GM18907 (cell line): ENCODE measurements around the gene CEP295NL.
"Not testable (repeated sequence)": the region's sequence is repeated elsewhere in the genome, so short reads cannot be mapped to it uniquely, and the experiment has no call there.

Experiments
- ATAC-seq: cut with Tn5 transposase; IDR thresholded peaks from one replicate; pipeline ENCODE4 v1.9.1; 2021; ENCODE audit warnings: mild to moderate bottlenecking, moderate library complexity; ENCODE audit not compliant: unreplicated experiment

The CEP295NL gene

DNA sequence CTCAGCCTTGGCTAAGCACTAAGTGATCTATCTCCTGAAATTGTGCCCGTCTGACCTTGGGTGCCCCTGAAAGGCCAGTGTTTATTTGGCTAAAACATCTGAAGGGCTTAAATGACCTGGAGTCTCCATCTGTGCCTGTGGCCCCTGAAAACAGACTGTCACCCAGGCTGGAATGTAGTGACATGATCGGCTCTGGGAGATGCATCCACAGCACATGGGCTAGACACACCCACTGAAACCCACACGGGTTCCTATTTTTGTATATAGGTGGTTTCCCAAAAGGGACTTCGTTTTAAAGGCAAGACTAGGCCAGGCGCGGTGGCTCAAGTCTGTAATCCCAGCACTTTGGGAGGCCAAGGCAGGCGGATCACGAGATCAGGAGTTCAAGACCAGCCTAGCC lies 13.5 kb downstream of the CEP295NL start:
- ATAC-seq = peak; percentile 63

DNA sequence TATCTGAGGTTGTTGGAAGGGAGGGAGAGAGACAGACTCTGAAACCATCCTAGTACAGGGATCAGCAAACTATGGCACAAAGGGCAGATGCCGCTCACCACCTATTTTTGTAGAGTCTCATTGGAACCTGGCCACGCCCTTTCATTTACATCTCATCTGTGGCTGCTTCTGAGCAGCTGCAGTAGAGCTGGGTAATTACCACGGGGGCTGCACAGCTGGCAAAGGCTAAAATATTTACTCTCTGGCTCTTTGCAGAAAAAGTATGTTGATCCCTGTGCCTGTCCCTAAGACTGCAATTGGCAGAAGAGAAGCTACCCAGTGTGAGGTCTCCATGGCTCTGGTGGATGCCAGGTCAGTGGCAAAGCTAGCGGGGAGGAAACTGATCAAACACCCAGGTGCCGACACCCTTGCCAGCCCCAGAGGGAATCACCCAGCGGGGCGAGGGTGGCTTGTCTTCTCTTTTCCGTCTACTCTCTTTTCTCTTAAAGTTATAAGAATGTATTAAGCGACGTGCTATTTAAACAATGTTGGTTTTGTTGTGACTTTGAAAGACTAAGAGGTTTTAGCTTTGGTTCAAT lies 14.0 kb downstream of the CEP295NL start:
- ATAC-seq = peak; percentile 11

DNA sequence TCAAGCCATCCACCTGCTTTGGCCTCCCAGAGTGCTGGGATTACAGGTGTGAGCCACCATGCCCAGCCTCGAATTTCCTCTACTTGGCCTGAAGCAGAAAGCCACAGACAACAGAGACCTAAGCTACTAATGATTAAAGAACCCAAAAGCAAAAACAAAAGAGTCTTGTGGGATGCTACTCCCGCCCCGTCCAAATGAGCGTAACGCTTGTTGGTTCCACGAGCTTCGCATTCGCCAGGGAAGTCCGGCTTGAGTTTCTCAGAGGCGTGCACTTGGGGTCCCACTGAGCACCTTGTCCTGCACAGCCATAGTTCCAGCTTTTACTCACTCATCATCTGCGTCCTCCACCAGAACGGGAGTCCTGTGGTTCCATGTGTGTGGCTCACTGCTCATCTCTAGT lies 16.0 kb downstream of the CEP295NL start:
- ATAC-seq = no peak

DNA sequence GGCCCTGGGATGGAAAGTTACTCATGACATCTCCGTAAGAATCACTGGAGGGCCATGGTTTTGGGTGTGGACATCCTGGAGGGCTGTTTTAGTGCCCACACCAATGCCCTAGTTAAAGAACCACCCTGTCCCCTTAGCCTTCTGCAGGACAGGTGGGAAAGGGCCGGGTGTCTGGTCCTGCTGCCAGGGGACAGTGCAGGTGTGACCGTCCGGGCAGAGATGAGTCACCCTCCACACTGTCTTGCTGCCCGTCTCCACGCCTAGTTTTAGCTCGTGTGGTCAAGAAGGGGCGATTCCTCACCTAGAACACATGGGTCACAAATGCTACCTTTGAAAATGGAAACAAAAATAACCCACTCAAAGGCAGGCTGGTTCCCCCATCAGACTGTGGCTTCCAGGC lies 17.0 kb downstream of the CEP295NL start:
- no peak for ATAC-seq

DNA sequence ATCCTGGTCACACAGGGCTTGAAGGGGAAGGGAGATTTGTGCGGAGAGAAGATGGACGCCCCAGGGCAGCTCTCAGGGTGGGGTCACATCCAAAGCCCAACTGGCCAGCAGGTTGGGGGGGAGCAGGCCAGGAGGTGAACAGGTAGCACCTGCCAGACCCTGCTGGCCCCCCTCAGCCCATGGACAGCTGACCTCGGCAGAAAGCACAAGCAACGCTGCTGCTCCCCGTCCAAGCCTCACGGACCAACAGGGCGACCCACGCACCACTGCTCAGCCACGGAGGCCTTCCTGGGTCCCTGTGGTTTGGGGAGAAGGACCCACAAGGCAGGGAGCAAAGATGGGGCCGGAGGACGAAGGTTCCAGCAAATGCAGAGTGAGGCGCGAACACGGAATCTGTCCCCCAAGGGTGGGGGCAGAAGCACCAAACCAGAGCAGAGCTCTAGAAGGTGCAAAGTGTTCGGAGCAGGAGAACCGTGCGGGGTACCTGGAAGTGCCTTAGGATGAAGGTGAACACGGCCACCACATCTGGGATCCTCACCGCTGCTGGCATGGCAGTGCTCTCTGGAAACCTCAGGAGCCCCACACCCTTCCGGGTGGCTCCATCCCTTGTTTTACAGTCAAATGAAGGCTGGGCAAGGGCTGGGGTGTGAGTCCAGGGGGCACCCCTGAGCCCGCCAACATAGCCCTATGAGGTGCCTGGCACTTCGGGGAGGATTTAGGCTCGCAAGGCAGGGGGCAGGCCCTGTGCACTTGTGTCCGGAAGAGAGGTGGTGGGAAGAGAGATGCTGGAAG lies 17.9 kb downstream of the CEP295NL start:
- ATAC-seq = no peak

DNA sequence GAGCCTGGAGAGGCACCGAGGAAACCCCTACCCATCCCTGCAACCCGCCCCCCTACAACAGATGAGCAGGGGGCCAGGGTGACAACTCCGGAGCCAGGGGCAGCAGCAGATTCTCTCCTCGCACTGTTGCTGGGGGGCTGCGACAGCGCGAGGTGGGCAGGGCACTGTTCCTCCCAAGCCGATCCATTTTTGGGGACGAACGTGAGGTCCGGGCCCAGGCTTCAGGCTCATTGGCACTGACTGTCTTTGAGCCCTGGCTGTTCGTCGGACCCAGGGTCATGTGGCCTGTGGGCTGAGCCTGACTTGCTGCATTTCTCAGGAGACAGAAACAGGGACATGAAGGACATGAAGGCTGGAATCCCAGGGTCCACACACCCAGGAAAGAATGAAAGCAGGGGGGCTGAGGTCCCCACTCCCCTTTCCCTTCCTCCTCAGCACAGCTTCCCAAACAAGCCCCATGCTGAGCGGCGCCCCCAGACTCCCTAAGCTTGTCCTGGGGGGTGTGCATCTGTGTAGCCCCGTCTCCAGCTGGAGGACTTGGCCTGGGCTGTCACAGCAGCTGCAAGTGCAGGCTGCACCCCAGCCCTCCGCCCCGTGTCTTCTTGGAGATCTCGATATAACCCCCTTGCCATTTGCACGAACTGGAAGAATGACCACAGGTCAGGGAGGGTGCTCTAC lies 18.7 kb downstream of the CEP295NL start:
- no peak for ATAC-seq

DNA sequence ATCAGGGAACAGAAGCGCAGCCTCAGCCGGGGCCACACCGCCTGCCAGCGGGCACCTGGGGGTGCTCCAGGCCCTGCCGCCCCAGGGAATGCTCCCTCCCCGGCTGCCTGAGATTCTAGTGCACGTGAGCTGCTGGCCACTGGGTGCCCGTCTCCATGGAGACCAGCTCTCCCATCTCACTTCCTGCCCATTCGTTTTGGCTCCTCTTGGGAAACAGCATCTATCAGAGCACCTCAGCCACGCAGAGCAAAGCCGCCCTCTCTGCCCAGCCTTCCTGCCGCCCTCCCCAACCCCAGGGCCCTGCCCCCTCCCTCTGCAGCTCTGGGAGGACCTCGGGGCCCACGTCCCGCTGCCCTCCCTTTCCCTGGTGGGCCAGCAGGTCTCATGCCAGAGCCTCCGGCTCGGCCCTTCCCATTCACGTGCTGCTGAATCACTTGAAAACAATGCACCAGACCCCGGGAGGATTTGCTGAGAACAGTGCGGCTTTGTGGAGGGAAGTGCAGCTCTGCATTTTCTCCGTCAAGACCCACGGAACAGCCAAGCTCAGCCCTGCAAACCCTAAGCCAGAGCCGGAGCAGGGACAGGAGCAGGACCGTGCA lies 19.4 kb downstream of the CEP295NL start:
- no peak for ATAC-seq

DNA sequence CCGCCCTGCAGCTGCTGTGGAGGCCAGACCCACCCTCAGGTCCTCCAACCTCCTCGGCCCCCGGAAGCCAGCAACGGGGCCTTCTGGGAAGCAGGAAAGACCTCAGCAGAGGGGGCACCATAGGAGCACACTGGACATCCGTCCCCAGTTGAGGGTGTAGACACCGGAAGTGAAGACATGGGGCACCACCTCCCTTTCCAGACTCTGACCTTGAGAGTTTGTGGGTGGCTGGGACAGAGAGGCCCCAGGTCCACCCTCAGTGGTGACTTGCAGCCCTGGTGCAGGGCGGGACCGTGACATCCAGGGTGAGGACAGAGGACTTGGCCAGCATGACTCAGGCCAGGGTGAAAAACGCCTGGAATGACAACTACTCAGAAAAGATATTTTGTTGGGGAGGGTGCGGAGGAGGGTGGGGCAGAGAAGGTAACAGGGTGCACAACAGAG lies 19.9 kb downstream of the CEP295NL start:
- no peak for ATAC-seq

DNA sequence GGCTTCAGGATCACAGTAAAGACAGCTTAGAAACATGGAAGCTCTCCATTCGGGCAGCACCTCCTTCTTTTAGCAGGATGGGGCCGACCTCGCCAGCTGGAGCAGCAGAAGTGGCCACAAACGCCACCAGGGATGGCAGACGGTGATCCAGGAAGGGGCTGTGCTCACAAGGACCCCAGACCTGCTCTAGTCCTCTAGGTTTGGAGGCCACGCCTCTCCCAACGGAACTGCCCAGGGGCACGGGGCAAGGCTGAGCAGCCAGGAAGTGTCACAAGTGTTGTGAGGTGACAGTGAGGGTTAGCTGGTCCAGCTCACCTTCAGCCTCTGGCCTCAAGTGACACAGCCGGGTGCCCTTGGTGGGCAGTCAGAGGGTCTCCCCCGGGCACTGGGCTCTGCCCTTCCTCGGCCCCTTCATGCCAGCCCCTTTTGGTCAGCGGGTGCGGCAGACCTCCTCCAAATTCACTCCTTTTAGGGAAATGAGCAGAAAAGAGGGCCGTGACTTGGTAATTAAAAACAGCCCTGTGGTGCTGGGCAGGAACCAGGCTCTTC lies 20.4 kb downstream of the CEP295NL start:
- no peak for ATAC-seq

DNA sequence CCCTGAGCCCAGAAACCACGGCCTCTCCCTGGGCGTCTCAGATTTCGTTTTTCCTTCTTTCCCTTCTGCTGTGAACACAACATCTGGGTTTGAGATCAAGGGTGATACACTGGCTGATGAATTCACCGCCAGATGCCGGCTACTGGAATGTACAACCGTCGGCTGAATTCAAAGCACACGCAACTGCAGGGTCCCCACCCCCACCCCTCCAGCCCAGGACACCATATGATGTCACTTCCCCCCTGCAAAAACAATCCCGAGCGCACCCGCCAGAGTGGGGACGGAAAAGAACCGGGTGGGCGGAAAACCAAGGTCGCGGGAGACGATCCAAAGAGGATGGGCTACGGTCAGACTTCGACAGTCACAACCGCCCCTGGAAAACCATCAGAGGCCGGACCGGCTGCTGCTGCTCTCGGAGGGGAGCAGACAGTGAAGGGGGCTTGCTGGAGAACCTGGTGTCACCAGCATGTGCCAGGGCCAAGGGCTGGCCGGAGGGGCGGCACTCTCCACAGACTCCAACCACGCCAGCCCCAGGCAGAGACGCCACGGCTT lies 23.3 kb downstream of the CEP295NL start:
- ATAC-seq = no peak

DNA sequence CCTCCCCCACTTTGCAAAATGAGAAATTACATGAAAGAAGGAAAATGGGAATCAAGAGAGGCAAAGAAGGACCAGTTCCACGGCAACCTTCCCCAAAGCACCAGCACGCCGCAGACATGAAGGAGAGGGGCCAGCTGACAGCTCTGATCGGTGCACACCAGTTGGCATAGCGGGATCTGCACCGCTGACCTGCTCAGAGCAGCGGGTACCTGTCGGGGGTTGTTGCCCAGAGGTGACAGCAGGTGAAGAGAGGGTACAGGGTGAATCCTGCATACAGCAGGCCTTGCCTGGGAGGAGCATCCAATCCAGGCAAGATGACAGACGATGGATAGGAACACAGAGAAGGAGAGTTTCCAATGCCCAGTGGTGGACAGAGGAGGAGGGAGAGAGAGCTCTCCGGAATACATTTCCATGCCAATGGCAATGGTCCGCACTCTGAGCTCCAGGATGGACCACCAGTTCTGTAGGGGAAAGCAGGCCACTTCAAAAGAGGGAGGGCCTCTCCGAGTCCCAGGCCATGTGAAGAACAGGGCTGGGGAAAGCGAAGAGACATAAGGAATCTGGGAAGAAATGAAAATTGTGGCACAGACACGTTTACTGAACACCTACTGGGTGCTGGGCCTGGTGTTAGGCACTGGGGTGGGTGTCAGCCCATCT lies 24.0 kb downstream of the CEP295NL start:
- ATAC-seq = no peak

DNA sequence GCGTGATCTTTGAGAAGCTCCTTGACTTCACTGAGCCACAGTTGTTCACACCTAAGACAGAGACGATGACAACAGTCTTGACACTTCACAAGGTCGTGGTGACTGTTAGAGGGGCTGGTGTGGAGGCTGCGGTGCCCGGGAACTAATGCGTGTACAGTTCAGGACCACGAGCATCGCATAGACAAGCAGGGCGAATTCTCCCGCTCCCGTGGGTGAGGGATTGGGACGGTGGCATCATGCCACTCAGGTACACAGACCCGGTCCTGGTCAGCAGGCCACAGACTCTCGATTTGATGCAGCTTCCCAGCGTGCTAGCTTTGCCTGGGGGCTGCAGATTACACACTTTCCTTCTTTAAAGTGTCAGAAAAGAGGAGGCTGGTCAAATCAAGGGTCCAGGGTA lies 24.7 kb downstream of the CEP295NL start:
- no peak for ATAC-seq

DNA sequence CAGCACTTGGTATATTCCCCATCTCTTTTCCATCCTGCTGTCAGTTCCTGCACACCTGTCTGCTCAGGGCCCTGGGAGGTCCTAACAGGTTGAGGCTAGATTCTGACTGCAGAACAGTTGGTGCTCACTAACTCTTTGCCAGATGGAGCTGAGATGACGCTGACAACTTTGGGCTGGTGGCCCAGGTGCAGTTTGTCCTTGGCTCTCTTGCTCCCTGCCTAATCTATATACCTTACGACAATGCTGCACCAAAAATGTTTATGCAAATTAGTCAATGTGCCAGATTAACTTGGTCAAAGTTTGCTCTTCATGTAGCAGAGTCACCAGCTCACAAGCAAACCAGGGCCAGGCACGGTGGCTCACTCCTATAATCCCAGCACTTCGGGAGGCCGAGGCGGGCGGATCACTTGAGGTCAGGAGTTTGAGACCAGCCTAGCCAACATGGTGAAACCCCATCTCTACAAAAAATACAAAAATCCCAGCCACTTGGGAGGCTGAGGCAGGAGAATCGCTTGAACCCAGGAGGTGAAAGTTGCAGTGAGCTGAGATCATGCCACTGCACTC lies 26.0 kb downstream of the CEP295NL start:
- not testable (repeated sequence) for ATAC-seq

DNA sequence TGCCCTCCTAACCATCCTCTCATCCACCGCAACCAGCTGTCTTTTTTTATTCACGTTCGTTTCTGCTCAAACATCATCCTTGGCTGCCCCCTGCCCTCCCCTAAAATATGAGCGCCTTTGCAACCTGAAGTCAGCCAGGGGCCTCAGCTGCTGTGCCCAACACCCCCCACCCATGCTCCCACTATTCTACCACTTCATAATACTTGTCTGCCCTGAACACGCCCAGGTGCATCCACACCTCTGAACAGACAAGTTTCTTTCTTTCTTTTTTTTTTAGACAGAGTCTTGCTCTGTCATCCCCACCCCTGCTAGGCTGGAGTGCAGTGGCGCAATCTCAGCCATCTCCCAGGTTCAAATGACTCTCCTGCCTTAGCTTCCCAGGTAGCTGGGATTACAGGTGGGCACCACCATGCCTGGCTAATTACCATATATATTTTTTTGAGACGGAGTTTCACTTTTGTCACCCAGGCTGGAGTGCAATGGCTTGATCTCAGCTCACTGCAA lies 26.9 kb downstream of the CEP295NL start:
- ATAC-seq = no peak

DNA sequence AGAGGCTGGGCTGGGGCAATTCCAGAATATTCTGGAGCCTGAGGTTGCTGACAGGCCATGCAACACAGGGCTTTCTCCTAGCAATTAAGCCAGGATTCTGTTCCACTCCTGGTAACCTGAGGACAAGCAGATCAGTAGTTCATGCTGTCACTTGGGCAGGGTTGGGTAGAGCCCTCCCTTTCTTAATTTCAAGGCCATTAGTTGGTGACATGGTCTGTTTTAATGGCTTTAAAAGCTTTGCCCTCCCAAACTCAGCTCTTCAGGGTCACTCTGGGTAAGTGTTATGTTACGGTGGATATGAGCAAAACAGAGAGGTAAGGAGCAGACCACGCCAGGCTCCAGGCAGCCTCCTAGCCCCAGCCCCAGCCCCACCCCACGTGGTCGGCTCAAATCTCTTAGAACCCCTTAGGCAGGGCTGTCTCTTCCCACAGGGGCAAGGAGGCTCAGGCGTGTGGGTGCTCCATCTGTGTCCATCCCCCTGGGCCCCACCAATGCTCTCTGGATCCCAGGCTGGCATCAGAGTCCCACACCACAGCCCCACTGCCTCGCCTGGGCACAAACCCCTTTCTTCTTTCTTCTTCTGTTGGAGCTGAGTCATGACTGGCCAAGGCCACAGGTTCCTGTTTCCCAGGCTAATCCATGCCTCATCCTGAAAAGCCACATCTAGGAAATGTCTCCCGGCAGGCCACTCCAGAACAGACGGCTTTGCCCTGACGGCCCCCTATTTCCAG lies 27.5 kb downstream of the CEP295NL start:
- no peak for ATAC-seq

DNA sequence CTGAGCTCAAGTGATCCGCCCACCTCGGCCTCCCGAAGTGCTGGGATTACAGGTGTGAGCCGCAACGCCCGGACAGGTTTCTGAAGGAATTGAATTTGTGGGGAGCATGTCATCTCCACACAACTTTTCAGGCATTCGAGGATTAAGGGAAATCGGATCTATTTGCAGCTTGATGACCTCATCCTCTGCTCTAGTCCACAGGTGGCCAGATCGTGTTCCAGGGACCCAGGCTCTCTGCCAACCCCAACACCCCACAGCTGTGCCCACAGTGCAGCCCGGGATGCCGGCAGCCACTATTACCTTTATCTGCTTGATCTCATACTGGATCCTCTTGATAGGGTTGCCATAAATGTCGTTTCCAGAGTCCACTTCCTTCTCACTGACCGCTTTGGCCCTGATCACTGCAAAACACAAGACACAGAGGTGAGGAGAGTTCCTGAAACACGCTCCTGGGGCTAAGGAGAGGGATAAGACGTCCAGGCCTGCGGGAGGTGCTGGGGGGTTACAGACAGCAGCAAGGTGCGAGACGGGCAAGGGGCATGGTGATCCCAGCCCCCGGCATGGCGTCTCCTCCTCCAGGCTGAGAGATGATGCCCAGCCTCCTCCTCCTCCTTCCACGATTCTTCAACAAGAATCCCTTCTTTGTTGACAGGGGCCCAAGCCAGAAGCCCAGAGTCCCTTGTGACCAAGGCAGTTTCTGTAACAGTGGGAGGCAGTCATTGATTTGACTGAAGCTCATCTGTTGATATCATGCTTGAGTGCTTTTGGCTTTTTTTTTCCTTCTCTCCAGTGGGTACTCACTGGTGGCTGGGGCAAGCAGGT lies 29.3 kb downstream of the CEP295NL start:
- no peak for ATAC-seq

DNA sequence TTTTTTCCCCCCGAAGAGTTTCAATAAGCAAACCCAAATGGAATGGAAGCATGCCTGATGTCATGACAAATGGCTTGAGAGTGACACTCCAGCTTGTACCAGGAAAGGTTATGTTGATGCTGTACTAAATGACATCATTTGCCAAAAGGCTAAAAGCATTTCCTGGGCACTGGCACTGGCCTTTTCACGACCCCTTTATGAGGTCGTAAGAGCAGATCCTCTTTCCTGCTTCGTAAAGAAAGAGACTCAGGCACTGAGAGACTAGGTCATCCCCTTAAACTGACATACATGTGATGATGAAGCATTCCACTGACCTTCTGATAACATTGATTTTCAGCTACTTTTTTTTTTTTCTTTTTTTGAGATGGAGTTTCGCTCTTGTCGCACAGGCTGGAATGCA lies 30.5 kb downstream of the CEP295NL start:
- no peak for ATAC-seq

DNA sequence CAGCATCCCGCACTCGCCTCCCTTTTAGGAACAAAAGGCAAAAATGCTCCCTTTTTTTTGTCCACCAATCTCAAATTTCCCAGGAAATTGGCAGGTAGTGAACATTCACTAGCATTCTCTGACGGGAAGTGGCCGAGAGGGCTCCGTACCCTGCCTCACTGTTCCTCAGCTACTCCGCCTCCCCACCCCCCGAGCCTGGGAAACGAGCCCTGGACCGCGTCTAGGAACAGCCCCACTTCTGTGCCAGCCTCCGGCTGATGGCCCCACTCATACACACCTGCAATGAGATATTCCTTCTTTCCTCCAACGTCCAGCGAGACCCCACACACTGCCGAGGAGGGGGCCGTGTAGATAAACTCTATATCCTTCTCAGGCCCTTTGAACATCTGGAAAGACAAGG lies 32.4 kb downstream of the CEP295NL start:
- ATAC-seq = no peak

DNA sequence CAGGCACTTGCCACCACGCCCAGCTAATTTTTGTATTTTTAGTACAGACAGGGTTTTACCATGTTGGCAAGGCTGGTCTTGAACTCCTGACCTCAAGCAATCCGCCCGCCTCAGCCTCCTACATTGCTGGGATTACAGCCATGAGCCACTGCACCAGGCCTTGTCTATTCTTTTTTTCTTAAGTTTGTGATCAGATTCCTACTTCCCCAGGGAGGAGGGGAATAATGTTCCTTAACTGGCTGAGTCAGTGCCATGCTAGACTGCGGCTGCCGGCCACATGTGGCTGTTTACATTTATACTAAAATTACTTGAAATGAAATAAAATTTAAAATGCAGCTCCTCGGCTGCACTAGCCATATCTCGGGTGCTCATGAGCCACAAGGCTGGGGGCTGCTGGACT lies 34.6 kb downstream of the CEP295NL start:
- no peak for ATAC-seq
